PC-9 (cell line): ENCODE measurements around the gene EIF2S3. TPM values are rescaled to one million over a fixed set of nuclear protein-coding genes. Genes with fewer than 3 reads are reported as not detected.

Experiments
- BruUV-seq: library from RNA; stranded (reverse); fragments of 400-500 nt; replicated peaks from 2 replicates; lab custom pipeline; 2021; lab: Mats Ljungman, UMichigan
- CTCF ChIA-PET: fragments of 300-600 bp; sonication (Branson Sonifier 250); formaldehyde crosslinking; loops from one replicate; lab custom pipeline; 2022; ENCODE audit warnings: antibody characterized with exemption; lab: Charles Lee
- POLR2A ChIA-PET: fragments of 300-600 bp; sonication (Branson Sonifier 250); formaldehyde crosslinking; loops from one replicate; lab custom pipeline; 2022; ENCODE audit warnings: antibody characterized with exemption; ENCODE audit not compliant: unreplicated experiment; lab: Charles Lee
- DNase-seq, 2 experiments: peaks; one replicate each; pipeline versions ENCODE4 v3.0.0 to v3.0.0-alpha.2; 2015 to 2022; ENCODE audit warnings: mixed read lengths in 1 of 2
- H2AFZ ChIP-seq: fragments of 200-600 bp; sonication (generic); 2 replicates; pipeline ENCODE4 v1.8.1; 2017; ENCODE audit warnings: antibody characterized with exemption
- H3F3A ChIP-seq: fragments of 200-600 bp; sonication (generic); 2 replicates; pipeline ENCODE4 v1.8.1; 2017; ENCODE audit warnings: antibody characterized with exemption, mild to moderate bottlenecking, low read depth; ENCODE audit not compliant: insufficient read depth
- H3K27ac ChIP-seq: fragments of 200-600 bp; sonication (generic); 2 replicates; pipeline ENCODE4 v1.6.1; 2016; ENCODE audit warnings: mixed run types
- H3K27me3 ChIP-seq: fragments of 200-600 bp; sonication (generic); 2 replicates; pipeline ENCODE4 v1.6.1; 2016; ENCODE audit warnings: low read depth, mixed run types; ENCODE audit not compliant: insufficient read depth
- H3K36me3 ChIP-seq: fragments of 200-600 bp; sonication (generic); 2 replicates; pipeline ENCODE4 v1.6.1; 2016; ENCODE audit warnings: low read depth, mixed run types
- H3K4me1 ChIP-seq: fragments of 200-600 bp; sonication (generic); replicated peaks from 2 replicates; pipeline ENCODE4 v1.6.1; 2016; ENCODE audit warnings: mixed run types; ENCODE audit not compliant: insufficient read depth
- H3K4me2 ChIP-seq: fragments of 200-600 bp; sonication (generic); 2 replicates; pipeline ENCODE4 v1.6.1; 2017; ENCODE audit warnings: mixed run types
- H3K4me3 ChIP-seq: fragments of 200-600 bp; sonication (generic); 2 replicates; pipeline ENCODE4 v1.6.1; 2016; ENCODE audit warnings: mixed run types
- H3K79me2 ChIP-seq: fragments of 200-600 bp; sonication (generic); 2 replicates; pipeline ENCODE4 v1.6.1; 2017; ENCODE audit warnings: low read depth, mixed run types
- H3K9me2 ChIP-seq: fragments of 200-600 bp; sonication (generic); 2 replicates; pipeline ENCODE4 v1.8.1; 2017; ENCODE audit warnings: mild to moderate bottlenecking; ENCODE audit not compliant: insufficient read depth
- H3K9me3 ChIP-seq: fragments of 200-600 bp; sonication (generic); 2 replicates; pipeline ENCODE4 v1.8.1; 2016; ENCODE audit warnings: low read depth; ENCODE audit not compliant: insufficient read depth
- H4K20me1 ChIP-seq: fragments of 200-600 bp; sonication (generic); 2 replicates; pipeline ENCODE4 v1.8.1; 2017; ENCODE audit not compliant: insufficient read depth
- CTCF ChIP-seq: fragments of 200-600 bp; sonication (generic); conservative IDR thresholded peaks from 2 replicates; pipeline ENCODE4 v1.6.1; 2017; ENCODE audit warnings: mixed run types, antibody characterized with exemption, mild to moderate bottlenecking, moderate library complexity
- EZH2 ChIP-seq: fragments of 200-600 bp; sonication (generic); IDR thresholded peaks from 2 replicates; pipeline ENCODE4 v1.8.0; 2017; ENCODE audit warnings: antibody characterized with exemption, low read depth
- intact Hi-C: fragments of 100-400 bp; cut with micrococcal nuclease; formaldehyde crosslinking; loops from one replicate; pipeline ENCODE4 v1.10.0; 2022; ENCODE audit not compliant: unreplicated experiment
- total RNA-seq: library from RNA; stranded (reverse); gene quantifications from 2 replicates; pipeline ENCODE4 v1.2.3, GENCODE V29; 2021

Gene EIF2S3
- total RNA-seq, 1 experiment from 2014 or later: 252 TPM

GRCh38 chrX:24012266-24012665, 42.5 kb upstream of the EIF2S3 start:
- H3K4me2 ChIP-seq: no peak overlapping the region
- no peak overlapping the region for H2AFZ ChIP-seq
- H3F3A ChIP-seq: no peaks in the 10 kb centered on the region
- H3K9me3 ChIP-seq: no peaks in the 10 kb centered on the region
- CTCF ChIA-PET: interaction anchor here (0.6 kb wide), 2 partner anchors 25 to 42 kb away, joined by 3 to 5 read pairs; no protein-coding TSS in a partner anchor
- no TSS peak for BruUV-seq
- H3K4me3 ChIP-seq: no peak overlapping the region
- DNase-seq: no peak
- H3K9me2 ChIP-seq: no peaks in the 10 kb centered on the region
- no peak overlapping the region for H3K27ac ChIP-seq
- H3K79me2 ChIP-seq: 0 out of 2 replicates have a peak, but pooled peaks cover 8% of the 10 kb centered on the region
- H4K20me1 ChIP-seq: no peaks in the 10 kb centered on the region
- no peaks in the 10 kb centered on the region for H3K27me3 ChIP-seq
- H3K36me3 ChIP-seq: no peaks in the 10 kb centered on the region
- POLR2A ChIA-PET: no interaction called here
- no peak for TF ChIP-seq CTCF
- no peak for TF ChIP-seq EZH2
- H3K4me1 ChIP-seq: no peaks in the 10 kb centered on the region
- intact Hi-C loops: no loop called here

GRCh38 chrX:24014388-24015018, 40.3 kb upstream of the EIF2S3 start:
- Histone ChIP-seq H3K4me3 (no peak overlapping the region), H4K20me1 (no peaks in the 10 kb centered on the region), H3K27ac (no peak overlapping the region), H2AFZ (no peak overlapping the region), H3K79me2 (0 out of 2 replicates have a peak, but pooled peaks cover 8% of the 10 kb centered on the region), H3F3A (no peaks in the 10 kb centered on the region), H3K9me3 (no peaks in the 10 kb centered on the region), H3K36me3 (no peaks in the 10 kb centered on the region), H3K4me1 (no peaks in the 10 kb centered on the region), H3K4me2 (no peak overlapping the region), H3K9me2 (no peaks in the 10 kb centered on the region), H3K27me3 (no peaks in the 10 kb centered on the region)
- POLR2A ChIA-PET: no interaction called here
- intact Hi-C loops: no loop called here
- TF ChIP-seq EZH2: no peak
- no peak for TF ChIP-seq CTCF
- BruUV-seq: no TSS peak
- no peak for DNase-seq
- CTCF ChIA-PET: no interaction called here

DNA sequence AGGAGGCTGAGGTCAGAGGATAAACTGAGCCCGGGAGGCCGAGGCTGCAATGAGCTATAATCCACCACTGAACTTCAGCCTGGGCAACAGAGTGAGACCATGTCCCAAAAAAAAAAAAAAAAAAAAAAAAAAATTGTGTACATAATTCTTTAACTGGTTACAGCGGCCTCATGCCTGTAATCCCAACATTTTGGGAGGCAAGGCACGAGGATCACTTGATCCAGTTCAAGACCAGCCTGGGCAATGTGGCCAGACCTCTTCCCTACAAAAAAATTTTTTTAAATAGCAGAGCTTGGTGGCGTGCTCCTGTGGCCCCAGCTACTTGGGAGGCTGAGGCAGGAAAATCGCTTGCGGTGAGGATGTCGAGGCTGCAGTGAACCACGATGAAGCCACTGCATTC, 37.1 kb upstream of the EIF2S3 start:
- Histone ChIP-seq H3K9me3 (no peaks in the 10 kb centered on the region), H3K36me3 (no peaks in the 10 kb centered on the region), H3K4me3 (no peak overlapping the region), H2AFZ (no peak overlapping the region), H3K27me3 (no peaks in the 10 kb centered on the region), H3K4me2 (no peak overlapping the region), H4K20me1 (no peaks in the 10 kb centered on the region), H3K4me1 (no peaks in the 10 kb centered on the region), H3F3A (no peaks in the 10 kb centered on the region; the same call in 1 of the 2 replicates), H3K9me2 (no peaks in the 10 kb centered on the region), H3K27ac (no peak overlapping the region), H3K79me2 (peaks cover 18% of the 10 kb centered on the region; the same call in 1 of the 2 replicates)
- ChIA-PET CTCF (no interaction called here), POLR2A (no interaction called here)
- BruUV-seq: no TSS peak
- DNase-seq: no peak
- intact Hi-C loops: no loop called here
- TF ChIP-seq CTCF (no peak), EZH2 (no peak)
